OCI-LY7 (cell line): ENCODE measurements around the gene CHMP1B. TPM values are rescaled to one million over a fixed set of nuclear protein-coding genes. Genes with fewer than 3 reads are reported as not detected.

Experiments used
- BruUV-seq: library from RNA; stranded (reverse); fragments of 400-500 nt; replicated peaks from 2 replicates; lab custom pipeline; 2021; lab: Mats Ljungman, UMichigan
- CTCF ChIA-PET: fragments of 300-600 bp; sonication (Branson Sonifier 250); formaldehyde crosslinking; loops from one replicate; lab custom pipeline; 2022; ENCODE audit warnings: antibody characterized with exemption; ENCODE audit not compliant: unreplicated experiment; lab: Charles Lee
- POLR2A ChIA-PET: fragments of 300-600 bp; sonication (Branson Sonifier 250); formaldehyde crosslinking; loops from one replicate; lab custom pipeline; 2022; ENCODE audit warnings: antibody characterized with exemption; lab: Charles Lee
- DNase-seq: peaks from one replicate; pipeline ENCODE4 v3.0.0-alpha.2; 2015; ENCODE audit warnings: low spot score
- H2AFZ ChIP-seq: fragments of 200-600 bp; sonication (generic), shearing (Covaris generic); 2 replicates; pipeline ENCODE4 v1.6.1; 2014; ENCODE audit warnings: mild to moderate bottlenecking, antibody characterized with exemption, low read length, moderate library complexity
- H3K27ac ChIP-seq: fragments of 200-600 bp; sonication (generic); 2 replicates; pipeline ENCODE4 v1.5.1; 2014; ENCODE audit warnings: mixed run types, low read depth, mild to moderate bottlenecking, moderate library complexity, low read length, inconsistent platforms; ENCODE audit not compliant: poor library complexity, severe bottlenecking
- H3K36me3 ChIP-seq: fragments of 200-600 bp; sonication (generic); 2 replicates; pipeline ENCODE4 v1.6.1; 2014; ENCODE audit warnings: mild to moderate bottlenecking, antibody characterized with exemption, low read length, moderate library complexity, mixed read lengths; ENCODE audit not compliant: insufficient read depth
- H3K4me1 ChIP-seq: fragments of 200-600 bp; sonication (generic); 2 replicates; pipeline ENCODE4 v1.5.1; 2014; ENCODE audit warnings: mild to moderate bottlenecking, low read length; ENCODE audit not compliant: insufficient read depth, poor library complexity, severe bottlenecking
- H3K4me2 ChIP-seq: fragments of 200-600 bp; sonication (generic); 2 replicates; pipeline ENCODE4 v1.6.1; 2014; ENCODE audit warnings: mild to moderate bottlenecking, low read length
- H3K4me3 ChIP-seq: fragments of 200-600 bp; sonication (generic); 2 replicates; pipeline ENCODE4 v1.5.1; 2014; ENCODE audit warnings: mild to moderate bottlenecking, low read depth, low read length; ENCODE audit not compliant: poor library complexity, severe bottlenecking
- H3K79me2 ChIP-seq: fragments of 200-600 bp; sonication (generic); 2 replicates; pipeline ENCODE4 v1.6.1; 2016; ENCODE audit warnings: low read depth, mild to moderate bottlenecking, low read length, moderate library complexity, mixed read lengths; ENCODE audit not compliant: insufficient read depth
- H3K9me2 ChIP-seq: fragments of 200-600 bp; sonication (generic); 2 replicates; pipeline ENCODE4 v1.6.1; 2016; ENCODE audit warnings: mild to moderate bottlenecking, low read length, mixed read lengths; ENCODE audit not compliant: insufficient read depth
- H3K9me3 ChIP-seq: fragments of 200-600 bp; sonication (generic); 2 replicates; pipeline ENCODE4 v1.6.1; 2014; ENCODE audit warnings: mild to moderate bottlenecking, mixed run types, low read length, mixed read lengths
- H4K20me1 ChIP-seq: fragments of 200-600 bp; sonication (generic); 2 replicates; pipeline ENCODE4 v1.6.1; 2014; ENCODE audit warnings: mild to moderate bottlenecking, antibody characterized with exemption, low read length, moderate library complexity, mixed read lengths; ENCODE audit not compliant: insufficient read depth
- CTCF ChIP-seq: fragments of 200-600 bp; sonication (generic); conservative IDR thresholded peaks from 2 replicates; pipeline ENCODE4 v1.5.1; 2014; ENCODE audit warnings: mild to moderate bottlenecking, antibody characterized with exemption, low read length, moderate library complexity, mixed read lengths
- EZH2phosphoT487 ChIP-seq: fragments of 200-600 bp; sonication (generic); IDR thresholded peaks from 2 replicates; pipeline ENCODE4 v1.6.1; 2018; ENCODE audit warnings: low read depth, borderline replicate concordance, mild to moderate bottlenecking, mixed run types, antibody characterized with exemption, low read length, moderate library complexity, mixed read lengths
- intact Hi-C: fragments of 100-400 bp; cut with micrococcal nuclease; formaldehyde crosslinking; loops from one replicate; pipeline ENCODE4 v1.10.0; 2022; ENCODE audit not compliant: unreplicated experiment
- total RNA-seq, 2 experiments: library from RNA; depleted of rRNA in 1 of 2; stranded (reverse); fragments of >200 nt in 1 of 2; shearing (Covaris generic) in 1 of 2; gene quantifications; 2 replicates each; pipeline ENCODE4 v1.2.3, GENCODE V29; 2014 to 2022

The CHMP1B gene
- total RNA-seq, 2 experiments from 2014 or later = 24.2 to 29.3 TPM

- DNase-seq = no peak
- intact Hi-C loops = loop anchor here (2.0 to 5.0 kb wide), 2 partner anchors 26 to 155 kb away; partner anchors contain the start of gene MPPE1
- ChIA-PET CTCF (no interaction called here), POLR2A (interaction anchor here (0.6 to 0.7 kb wide), 2 partner anchors 11 to 105 kb away, joined by 3 read pairs; no protein-coding TSS in a partner anchor)
- Histone ChIP-seq H2AFZ (no peak overlapping the region), H3K9me3 (no peaks in the 10 kb centered on the region), H3K4me3 (peak overlapping the region; percentile 30), H3K36me3 (peaks cover 19% of the 10 kb centered on the region; the same call in 1 of the 2 replicates), H3K4me2 (peak overlapping the region; percentile 77), H4K20me1 (no peaks in the 10 kb centered on the region), H3K27ac (peak overlapping the region; percentile 75), H3K79me2 (no peaks in the 10 kb centered on the region), H3K4me1 (peaks cover 39% of the 10 kb centered on the region), H3K9me2 (no peaks in the 10 kb centered on the region)
- TF ChIP-seq EZH2phosphoT487 = no peak
- no TSS peak for BruUV-seq
Observed at GRCh38 chr18:11882636-11883035, 31.4 kb downstream of the CHMP1B start.

- Histone ChIP-seq H2AFZ (0 out of 2 replicates have a peak overlapping the region, but pooled peaks have one; percentile 31), H3K9me2 (no peaks in the 10 kb centered on the region), H3K4me1 (peaks cover 39% of the 10 kb centered on the region), H3K4me2 (peak overlapping the region; percentile 77), H3K27ac (peak overlapping the region; percentile 75), H3K79me2 (no peaks in the 10 kb centered on the region), H3K4me3 (peak overlapping the region; percentile 31), H3K36me3 (peaks cover 20% of the 10 kb centered on the region; the same call in 1 of the 2 replicates), H3K9me3 (no peaks in the 10 kb centered on the region), H4K20me1 (no peaks in the 10 kb centered on the region)
- intact Hi-C loops = loop anchor here (2.0 to 5.0 kb wide), 2 partner anchors 26 to 154 kb away; partner anchors contain the start of gene MPPE1
- peak; percentile 86 for DNase-seq
- POLR2A ChIA-PET = interaction anchor here (0.7 kb wide), 1 partner anchor 12 kb away, joined by 3 read pairs; no protein-coding TSS in a partner anchor
- TF ChIP-seq EZH2phosphoT487 = no peak
- no peak for TF ChIP-seq CTCF
- BruUV-seq = no TSS peak
- CTCF ChIA-PET = no interaction called here
Observed at GRCh38 chr18:11883153-11883552, 31.9 kb downstream of the CHMP1B start.

- H3K9me3 ChIP-seq = no peaks in the 10 kb centered on the region
- H3K4me1 ChIP-seq = peaks cover 39% of the 10 kb centered on the region
- TF ChIP-seq EZH2phosphoT487 (no peak), CTCF (no peak)
- ChIA-PET CTCF (no interaction called here), POLR2A (interaction anchor here (0.6 kb wide), 1 partner anchor 1925 kb away, joined by 3 read pairs; no protein-coding TSS in a partner anchor)
- BruUV-seq = no TSS peak
- intact Hi-C loops = loop anchor here (5.0 kb wide), 1 partner anchor 153 kb away; no protein-coding TSS in a partner anchor
- H3K4me2 ChIP-seq = no peak overlapping the region
- H2AFZ ChIP-seq = no peak overlapping the region
- peaks cover 27% of the 10 kb centered on the region; the same call in 1 of the 2 replicates for H3K36me3 ChIP-seq
- no peaks in the 10 kb centered on the region for H3K79me2 ChIP-seq
- no peak for DNase-seq
- no peaks in the 10 kb centered on the region for H3K9me2 ChIP-seq
- no peak overlapping the region for H3K4me3 ChIP-seq
- H3K27ac ChIP-seq = peak overlapping the region; percentile 75
- no peaks in the 10 kb centered on the region for H4K20me1 ChIP-seq
Observed at GRCh38 chr18:11884396-11885030, 33.3 kb downstream of the CHMP1B start.
